Measurements from ENCODE around the gene SMS.
A peak's percentile ranks its signal among the peaks of the same experiment; 100 is the strongest.

Gene SMS

GRCh38 chrX:21926527-21927278 is 13.8 kb upstream of the SMS start:
- H3K4me3 ChIP-seq (IDR thresholded peaks at IDR 0.05; ENCODE audit: insufficient read depth, low read depth, low read length), result no peak overlapping the region
- peak overlapping the region; percentile 51; the same call in 1 of the 2 replicates for H2AFZ ChIP-seq (ENCODE audit: low read depth)
- peak overlapping the region; percentile 80 for H3K27ac ChIP-seq
- H3K9ac ChIP-seq, result peak overlapping the region; percentile 58
- H3K79me2 ChIP-seq (ENCODE audit: insufficient read depth, low read depth), result no peaks in the 10 kb centered on the region
- no peaks in the 10 kb centered on the region for H3K27me3 ChIP-seq (ENCODE audit: insufficient read depth, low read depth)
- H3K4me2 ChIP-seq, result peak overlapping the region; percentile 88
- H4K20me1 ChIP-seq (ENCODE audit: insufficient read depth), result no peaks in the 10 kb centered on the region
- TF ChIP-seq CTCF (conservative IDR thresholded peaks at IDR 0.05; ENCODE audit: low read depth, low read length), result no peak
- no peaks in the 10 kb centered on the region for H3K36me3 ChIP-seq (ENCODE audit: insufficient read depth)
- peaks cover 24% of the 10 kb centered on the region for H3K4me1 ChIP-seq (ENCODE audit: low read depth, poor library complexity, severe bottlenecking)

- no peak for TF ChIP-seq CTCF (conservative IDR thresholded peaks at IDR 0.05; ENCODE audit: low read depth, low read length)
- H3K9ac ChIP-seq, result no peak overlapping the region
- H3K4me3 ChIP-seq (IDR thresholded peaks at IDR 0.05; ENCODE audit: insufficient read depth, low read depth, low read length), result no peak overlapping the region
- no peaks in the 10 kb centered on the region for H3K36me3 ChIP-seq (ENCODE audit: insufficient read depth)
- H3K79me2 ChIP-seq (ENCODE audit: insufficient read depth, low read depth), result no peaks in the 10 kb centered on the region
- H4K20me1 ChIP-seq (ENCODE audit: insufficient read depth), result no peaks in the 10 kb centered on the region
- no peaks in the 10 kb centered on the region for H3K27me3 ChIP-seq (ENCODE audit: insufficient read depth, low read depth)
- peaks cover 24% of the 10 kb centered on the region for H3K4me1 ChIP-seq (ENCODE audit: low read depth, poor library complexity, severe bottlenecking)
- H3K27ac ChIP-seq, result no peak overlapping the region
- H3K4me2 ChIP-seq, result no peak overlapping the region
- H2AFZ ChIP-seq (ENCODE audit: low read depth), result no peak overlapping the region
These were observed 11.3 kb upstream of the SMS start for GRCh38 chrX:21929209-21929608.

- Histone ChIP-seq H3K4me2 (no peak overlapping the region), H3K36me3 (ENCODE audit: insufficient read depth) (no peaks in the 10 kb centered on the region), H3K27ac (no peak overlapping the region), H2AFZ (ENCODE audit: low read depth) (no peak overlapping the region), H3K4me1 (ENCODE audit: low read depth, poor library complexity, severe bottlenecking) (peaks cover 20% of the 10 kb centered on the region), H3K4me3 (IDR thresholded peaks at IDR 0.05; ENCODE audit: insufficient read depth, low read depth, low read length) (no peak overlapping the region), H3K27me3 (ENCODE audit: insufficient read depth, low read depth) (no peaks in the 10 kb centered on the region), H3K79me2 (ENCODE audit: insufficient read depth, low read depth) (no peaks in the 10 kb centered on the region), H3K9ac (no peak overlapping the region), H4K20me1 (ENCODE audit: insufficient read depth) (no peaks in the 10 kb centered on the region)
- no peak for TF ChIP-seq CTCF (conservative IDR thresholded peaks at IDR 0.05; ENCODE audit: low read depth, low read length)
These were observed 9.5 kb upstream of the SMS start for GRCh38 chrX:21930986-21931385.

- no peak for TF ChIP-seq CTCF (conservative IDR thresholded peaks at IDR 0.05; ENCODE audit: low read depth, low read length)
These were observed 8.1 kb upstream of the SMS start for GRCh38 chrX:21932292-21933002.

More at GRCh38 chrX:21932292-21933002, 8.1 kb upstream of the SMS start:
- H3K27ac ChIP-seq, result no peak overlapping the region
- no peak overlapping the region for H2AFZ ChIP-seq (ENCODE audit: low read depth)
- no peaks in the 10 kb centered on the region for H4K20me1 ChIP-seq (ENCODE audit: insufficient read depth)
- H3K36me3 ChIP-seq (ENCODE audit: insufficient read depth), result no peaks in the 10 kb centered on the region
- no peak overlapping the region for H3K4me3 ChIP-seq (IDR thresholded peaks at IDR 0.05; ENCODE audit: insufficient read depth, low read depth, low read length)
- H3K4me1 ChIP-seq (ENCODE audit: low read depth, poor library complexity, severe bottlenecking), result peaks cover 6% of the 10 kb centered on the region
- H3K79me2 ChIP-seq (ENCODE audit: insufficient read depth, low read depth), result no peaks in the 10 kb centered on the region
- no peak overlapping the region for H3K4me2 ChIP-seq
- no peaks in the 10 kb centered on the region for H3K27me3 ChIP-seq (ENCODE audit: insufficient read depth, low read depth)
- H3K9ac ChIP-seq, result no peak overlapping the region
